Epithelial cell of proximal tubule (primary cell): Measurements from ENCODE around the gene RSPO3. TPM values are rescaled to one million over a fixed set of nuclear protein-coding genes. Genes with fewer than 3 reads are reported as not detected.

ENCODE experiments used
- DNase-seq: peaks from one replicate; pipeline ENCODE4 v3.0.0-alpha.2; 2011; ENCODE audit warnings: low read depth
- H3K4me3 ChIP-seq: 2 replicates; pipeline ENCODE4 v1.5.1; 2011; ENCODE audit warnings: low read depth, mild to moderate bottlenecking, low read length
- CTCF ChIP-seq: conservative IDR thresholded peaks from 2 replicates; pipeline ENCODE4 v1.5.1; 2012; ENCODE audit warnings: low read depth, mild to moderate bottlenecking, low read length
- total RNA-seq: library from RNA; depleted of rRNA; stranded (reverse); fragments of >200 nt; gene quantifications from 2 replicates; pipeline ENCODE4 v1.2.3, GENCODE V29; 2015

The RSPO3 gene
- total RNA-seq, 1 donor from 2014 or later = 0.35 TPM

- TF ChIP-seq CTCF = no peak
- no peak for DNase-seq
- H3K4me3 ChIP-seq = no peak overlapping the region
Measured at GRCh38 chr6:127110712-127111111, 7.8 kb upstream of the RSPO3 start.

- TF ChIP-seq CTCF = no peak
- DNase-seq = peak; percentile 63
- H3K4me3 ChIP-seq = no peak overlapping the region
Measured at GRCh38 chr6:127111526-127111925, 6.9 kb upstream of the RSPO3 start.

DNA sequence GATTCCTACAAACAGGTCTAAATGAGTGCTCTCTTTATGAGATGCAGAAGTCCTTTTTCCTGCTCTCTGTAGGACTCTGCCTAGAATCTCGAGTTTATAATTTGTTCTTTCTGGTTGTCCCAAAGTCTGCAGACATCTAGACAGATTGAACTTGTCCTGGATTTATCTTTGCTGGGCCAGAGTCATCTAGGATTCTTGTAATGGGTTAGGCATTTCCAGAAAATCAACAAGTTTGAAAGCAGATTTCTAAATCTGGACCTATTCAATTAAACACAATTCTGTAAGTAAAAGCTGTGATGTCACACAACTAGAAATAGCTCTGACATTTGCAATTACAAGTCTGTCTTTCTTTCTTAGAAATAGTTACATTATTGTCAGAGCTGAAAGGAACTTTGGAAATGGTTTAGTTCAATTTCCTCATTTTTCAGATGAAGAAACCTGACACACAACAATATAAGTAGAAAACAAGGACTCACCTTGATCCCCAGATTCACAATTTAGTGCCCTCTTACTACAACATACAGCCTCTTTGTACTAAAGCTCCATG, 4.2 kb upstream of the RSPO3 start:
- no peak overlapping the region for H3K4me3 ChIP-seq
- no peak for DNase-seq
- TF ChIP-seq CTCF = no peak

DNA sequence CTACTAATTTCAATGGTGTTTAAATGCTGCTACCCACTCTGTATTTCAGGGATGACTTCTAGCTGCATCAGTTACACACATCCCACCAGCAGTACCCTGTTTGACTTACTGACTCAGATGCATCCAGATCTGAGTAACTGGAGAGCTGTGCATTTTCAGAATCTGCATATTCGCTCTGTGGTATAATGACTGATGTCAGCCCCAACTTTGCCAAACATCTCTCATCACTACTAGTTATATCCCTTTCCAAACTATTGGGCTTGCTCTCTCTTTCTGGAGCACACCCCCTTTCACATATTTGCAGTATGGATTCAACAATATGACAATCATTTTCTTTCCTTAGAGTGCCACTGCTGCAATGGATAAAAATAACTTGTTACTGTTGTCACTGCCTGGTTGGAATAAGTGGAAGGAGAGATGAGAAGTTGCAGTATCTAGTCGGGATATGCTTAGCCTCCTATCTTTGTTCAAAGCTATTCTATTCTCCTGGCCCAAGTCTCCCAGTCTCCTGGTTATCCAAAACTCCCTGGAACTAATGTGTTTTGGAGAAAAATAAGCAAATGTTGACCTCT, 3.3 kb upstream of the RSPO3 start:
- H3K4me3 ChIP-seq = no peak overlapping the region
- DNase-seq = no peak
- TF ChIP-seq CTCF = no peak

- no peak for DNase-seq
- no peak for TF ChIP-seq CTCF
- H3K4me3 ChIP-seq = no peak overlapping the region
Measured at GRCh38 chr6:127115746-127116145, 2.7 kb upstream of the RSPO3 start.

GRCh38 chr6:127117979-127118297, 533 bp upstream of the RSPO3 start:
- peak overlapping the region; percentile 58 for H3K4me3 ChIP-seq
- no peak for DNase-seq
- no peak for TF ChIP-seq CTCF
